Measurements from ENCODE around the gene COL1A2. TPM values are rescaled to one million over a fixed set of nuclear protein-coding genes. Genes with fewer than 3 reads are reported as not detected.

Gene COL1A2
- total RNA-seq, 4 donors from 2014 or later, result 59.1 to 10,885 (median 259) TPM

- DNase-seq, result peak; percentile 41 to 42
- no peaks in the 10 kb centered on the region for H3K4me1 ChIP-seq
- intact Hi-C loops (cut with DNase I; ENCODE audit: low total_unique reads), result no loop called here
- no peaks in the 10 kb centered on the region for H3K9me3 ChIP-seq
- H3K36me3 ChIP-seq, result no peaks in the 10 kb centered on the region
- H3K27me3 ChIP-seq, result no peaks in the 10 kb centered on the region
- H3K27ac ChIP-seq, result peak overlapping the region; percentile 90 to 98
- TF ChIP-seq CTCF (IDR thresholded peaks at IDR 0.05) (no peak), POLR2A (IDR thresholded peaks at IDR 0.05) (no peak)
- H3K4me3 ChIP-seq, result peak overlapping the region; percentile 63 to 64
These were observed 1.2 kb upstream of the COL1A2 start for GRCh38 chr7:94393246-94394108.

- no peaks in the 10 kb centered on the region for H3K4me1 ChIP-seq
- intact Hi-C loops (cut with DNase I; ENCODE audit: low total_unique reads), result no loop called here
- DNase-seq, result peak; percentile 50 to 55
- H3K27ac ChIP-seq, result peak overlapping the region; percentile 90 to 98
- H3K36me3 ChIP-seq, result no peaks in the 10 kb centered on the region
- no peaks in the 10 kb centered on the region for H3K27me3 ChIP-seq
- H3K9me3 ChIP-seq, result no peaks in the 10 kb centered on the region
- peak overlapping the region; percentile 63 to 64 for H3K4me3 ChIP-seq
- no peak for TF ChIP-seq CTCF (IDR thresholded peaks at IDR 0.05)
These were observed 622 bp upstream of the COL1A2 start for GRCh38 chr7:94394109-94394436.

- Histone ChIP-seq H3K27ac (peak overlapping the region; percentile 90 to 98), H3K36me3 (no peaks in the 10 kb centered on the region), H3K4me3 (peak overlapping the region; percentile 63 to 64), H3K27me3 (no peaks in the 10 kb centered on the region), H3K9me3 (no peaks in the 10 kb centered on the region), H3K4me1 (peaks cover 0 to 5% of the 10 kb centered on the region in 2 donors)
- TF ChIP-seq POLR2A (IDR thresholded peaks at IDR 0.05) (no peak), CTCF (IDR thresholded peaks at IDR 0.05) (peak; percentile 82 to 91 (median 90))
- intact Hi-C loops (cut with DNase I; ENCODE audit: low total_unique reads), result loop anchor here (5.0 kb wide), 1 partner anchor 98 kb away; no protein-coding TSS in a partner anchor
- DNase-seq, result peak; percentile 60 to 85
These were observed 694 bp downstream of the COL1A2 start for GRCh38 chr7:94395141-94396036.

GRCh38 chr7:94396037-94396431 is 1.3 kb downstream of the COL1A2 start:
- H3K27ac ChIP-seq, result peak overlapping the region; percentile 90 to 98
- no peaks in the 10 kb centered on the region for H3K9me3 ChIP-seq
- peak overlapping the region; percentile 63 to 64 for H3K4me3 ChIP-seq
- H3K27me3 ChIP-seq, result no peaks in the 10 kb centered on the region
- peak in 1 of 2 donors; percentile 43 for DNase-seq
- TF ChIP-seq POLR2A (IDR thresholded peaks at IDR 0.05) (no peak), CTCF (IDR thresholded peaks at IDR 0.05) (no peak)
- intact Hi-C loops (cut with DNase I; ENCODE audit: low total_unique reads), result loop anchor here (5.0 kb wide), 1 partner anchor 99 kb away; no protein-coding TSS in a partner anchor
- no peaks in the 10 kb centered on the region for H3K36me3 ChIP-seq
- peaks cover 0 to 9% of the 10 kb centered on the region in 2 donors for H3K4me1 ChIP-seq
